ENCODE results near the gene DNASE1.
A peak's percentile ranks its signal among the peaks of the same experiment; 100 is the strongest.

DNASE1 gene

GRCh38 chr16:3664187-3664896 lies 9.9 kb downstream of the DNASE1 start:
- no peaks in the 10 kb centered on the region for H3K27me3 ChIP-seq (ENCODE audit: insufficient read depth, low read length, poor library complexity)
- TF ChIP-seq EZH2 (IDR thresholded peaks at IDR 0.05; ENCODE audit: borderline replicate concordance, low read depth, low read length, severe bottlenecking) (no peak), CTCF (IDR thresholded peaks at IDR 0.05; ENCODE audit: borderline replicate concordance, extremely low read depth, low read length, poor library complexity, severe bottlenecking) (no peak)
- no peaks in the 10 kb centered on the region for H3K4me1 ChIP-seq (ENCODE audit: insufficient read depth, low read length)
- H3K4me3 ChIP-seq (ENCODE audit: low read depth in 1 of 2, low read length in 2 of 2), result no peak overlapping the region
- H3K27ac ChIP-seq (ENCODE audit: low read length), result no peak overlapping the region
- H3K9ac ChIP-seq (ENCODE audit: low read depth, low read length), result no peak overlapping the region
- DNase-seq (no peak), ATAC-seq (ENCODE audit: insufficient read depth, low read depth) (no peak)
- H2AFZ ChIP-seq (ENCODE audit: low read depth, low read length), result no peak overlapping the region
- no peak overlapping the region for H3K4me2 ChIP-seq (ENCODE audit: insufficient read depth, low read length)
- H4K20me1 ChIP-seq (ENCODE audit: insufficient read depth, low read length), result peaks cover 15% of the 10 kb centered on the region
- peaks cover 72% of the 10 kb centered on the region for H3K36me3 ChIP-seq (ENCODE audit: insufficient read depth, low read length)
- H3K79me2 ChIP-seq (ENCODE audit: insufficient read depth, low read length), result no peaks in the 10 kb centered on the region
- no peaks in the 10 kb centered on the region for H3K9me3 ChIP-seq (ENCODE audit: insufficient read depth, low read length, severe bottlenecking)

GRCh38 chr16:3665508-3665907 lies 11.0 kb downstream of the DNASE1 start:
- H3K79me2 ChIP-seq (ENCODE audit: insufficient read depth, low read length), result no peaks in the 10 kb centered on the region
- peaks cover 61% of the 10 kb centered on the region for H3K36me3 ChIP-seq (ENCODE audit: insufficient read depth, low read length)
- peak; percentile 47 for TF ChIP-seq CTCF (IDR thresholded peaks at IDR 0.05; ENCODE audit: borderline replicate concordance, extremely low read depth, low read length, poor library complexity, severe bottlenecking)
- no peak for TF ChIP-seq EZH2 (IDR thresholded peaks at IDR 0.05; ENCODE audit: borderline replicate concordance, low read depth, low read length, severe bottlenecking)
- ATAC-seq (ENCODE audit: insufficient read depth, low read depth), result peak; percentile 69
- H3K4me3 ChIP-seq (ENCODE audit: low read depth in 1 of 2, low read length in 2 of 2), result no peak overlapping the region
- no peaks in the 10 kb centered on the region for H3K4me1 ChIP-seq (ENCODE audit: insufficient read depth, low read length)
- peak; percentile 32 for DNase-seq
- H2AFZ ChIP-seq (ENCODE audit: low read depth, low read length), result no peak overlapping the region
- no peak overlapping the region for H3K9ac ChIP-seq (ENCODE audit: low read depth, low read length)
- no peak overlapping the region for H3K27ac ChIP-seq (ENCODE audit: low read length)
- no peaks in the 10 kb centered on the region for H3K9me3 ChIP-seq (ENCODE audit: insufficient read depth, low read length, severe bottlenecking)
- H3K4me2 ChIP-seq (ENCODE audit: insufficient read depth, low read length), result no peak overlapping the region
- peaks cover 15% of the 10 kb centered on the region for H4K20me1 ChIP-seq (ENCODE audit: insufficient read depth, low read length)
- H3K27me3 ChIP-seq (ENCODE audit: insufficient read depth, low read length, poor library complexity), result no peaks in the 10 kb centered on the region

GRCh38 chr16:3668626-3669025 lies 14.1 kb downstream of the DNASE1 start:
- no peak for DNase-seq
- Histone ChIP-seq H3K79me2 (ENCODE audit: insufficient read depth, low read length) (no peaks in the 10 kb centered on the region), H3K4me2 (ENCODE audit: insufficient read depth, low read length) (no peak overlapping the region), H3K27me3 (ENCODE audit: insufficient read depth, low read length, poor library complexity) (no peaks in the 10 kb centered on the region), H3K4me3 (ENCODE audit: low read depth in 1 of 2, low read length in 2 of 2) (no peak overlapping the region), H3K9me3 (ENCODE audit: insufficient read depth, low read length, severe bottlenecking) (no peaks in the 10 kb centered on the region), H2AFZ (ENCODE audit: low read depth, low read length) (no peak overlapping the region), H3K4me1 (ENCODE audit: insufficient read depth, low read length) (no peaks in the 10 kb centered on the region), H3K36me3 (ENCODE audit: insufficient read depth, low read length) (peaks cover 41% of the 10 kb centered on the region), H4K20me1 (ENCODE audit: insufficient read depth, low read length) (peaks cover 12% of the 10 kb centered on the region), H3K9ac (ENCODE audit: low read depth, low read length) (no peak overlapping the region), H3K27ac (ENCODE audit: low read length) (no peak overlapping the region)
- ATAC-seq (ENCODE audit: insufficient read depth, low read depth), result no peak
- no peak for TF ChIP-seq CTCF (IDR thresholded peaks at IDR 0.05; ENCODE audit: borderline replicate concordance, extremely low read depth, low read length, poor library complexity, severe bottlenecking)
- TF ChIP-seq EZH2 (IDR thresholded peaks at IDR 0.05; ENCODE audit: borderline replicate concordance, low read depth, low read length, severe bottlenecking), result no peak
